Measurements from ENCODE around the gene UVSSA.

DNA sequence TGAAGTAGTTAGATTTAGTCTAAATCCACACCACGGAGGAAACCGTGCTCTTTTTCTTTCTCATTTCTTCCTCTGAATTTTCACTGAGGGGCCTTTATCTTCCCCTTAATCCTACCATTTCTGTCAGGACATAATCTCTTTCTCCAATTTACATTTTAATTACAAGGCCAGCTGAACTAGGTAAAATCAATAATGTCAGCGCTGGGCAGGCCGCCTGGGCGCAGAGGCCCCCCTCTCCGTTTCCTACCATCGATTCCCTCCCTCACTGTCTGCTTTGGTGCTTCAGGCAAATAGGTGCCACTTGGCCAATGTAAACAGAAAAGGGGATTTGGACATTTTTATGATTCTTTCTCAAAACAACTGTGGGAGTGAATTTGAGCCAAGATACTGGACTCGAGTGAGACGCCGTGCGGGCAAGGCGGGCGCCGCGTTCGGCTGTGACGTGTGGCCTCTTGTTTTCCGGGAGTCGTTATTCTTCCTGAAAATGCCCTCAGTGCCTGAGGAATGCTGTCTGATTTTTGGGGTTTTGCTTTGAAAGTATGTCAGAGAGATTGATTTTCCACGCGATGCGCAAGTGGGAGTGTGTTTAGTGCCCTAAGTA is 22.6 kb downstream of the UVSSA start:
- TF ChIP-seq, protein P1, sequence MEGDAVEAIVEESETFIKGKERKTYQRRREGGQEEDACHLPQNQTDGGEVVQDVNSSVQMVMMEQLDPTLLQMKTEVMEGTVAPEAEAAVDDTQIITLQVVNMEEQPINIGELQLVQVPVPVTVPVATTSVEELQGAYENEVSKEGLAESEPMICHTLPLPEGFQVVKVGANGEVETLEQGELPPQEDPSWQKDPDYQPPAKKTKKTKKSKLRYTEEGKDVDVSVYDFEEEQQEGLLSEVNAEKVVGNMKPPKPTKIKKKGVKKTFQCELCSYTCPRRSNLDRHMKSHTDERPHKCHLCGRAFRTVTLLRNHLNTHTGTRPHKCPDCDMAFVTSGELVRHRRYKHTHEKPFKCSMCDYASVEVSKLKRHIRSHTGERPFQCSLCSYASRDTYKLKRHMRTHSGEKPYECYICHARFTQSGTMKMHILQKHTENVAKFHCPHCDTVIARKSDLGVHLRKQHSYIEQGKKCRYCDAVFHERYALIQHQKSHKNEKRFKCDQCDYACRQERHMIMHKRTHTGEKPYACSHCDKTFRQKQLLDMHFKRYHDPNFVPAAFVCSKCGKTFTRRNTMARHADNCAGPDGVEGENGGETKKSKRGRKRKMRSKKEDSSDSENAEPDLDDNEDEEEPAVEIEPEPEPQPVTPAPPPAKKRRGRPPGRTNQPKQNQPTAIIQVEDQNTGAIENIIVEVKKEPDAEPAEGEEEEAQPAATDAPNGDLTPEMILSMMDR (IDR thresholded peaks at IDR 0.05) = no peak
- TF ChIP-seq POLR2AphosphoS5 (IDR thresholded peaks at IDR 0.05) (no peak), POLR2A (IDR thresholded peaks at IDR 0.05) (no peak)

Data from breast epithelium (tissue), 3 donors.